ENCODE results near the gene PTPRO.

PTPRO gene

DNA sequence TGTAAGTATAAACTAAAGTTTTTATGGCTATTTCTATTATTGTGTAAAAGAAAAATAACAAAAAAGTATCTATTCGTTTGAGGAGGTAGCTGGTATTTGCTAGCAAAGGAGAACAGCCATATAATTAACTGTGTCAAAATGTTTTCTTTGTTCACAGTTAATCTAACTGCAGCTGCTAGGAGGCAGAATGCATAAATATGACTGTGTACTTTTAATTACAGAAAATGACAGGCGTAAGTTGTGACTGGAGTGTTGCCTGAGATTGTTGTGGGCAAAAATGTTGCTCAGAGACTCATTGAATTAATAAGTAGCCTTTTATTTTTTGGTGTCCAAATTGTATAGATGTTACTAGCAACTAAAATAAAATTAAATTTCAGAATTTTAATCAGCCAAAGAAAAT is 33.5 kb downstream of the PTPRO start:
- DNase-seq, result no peak

DNA sequence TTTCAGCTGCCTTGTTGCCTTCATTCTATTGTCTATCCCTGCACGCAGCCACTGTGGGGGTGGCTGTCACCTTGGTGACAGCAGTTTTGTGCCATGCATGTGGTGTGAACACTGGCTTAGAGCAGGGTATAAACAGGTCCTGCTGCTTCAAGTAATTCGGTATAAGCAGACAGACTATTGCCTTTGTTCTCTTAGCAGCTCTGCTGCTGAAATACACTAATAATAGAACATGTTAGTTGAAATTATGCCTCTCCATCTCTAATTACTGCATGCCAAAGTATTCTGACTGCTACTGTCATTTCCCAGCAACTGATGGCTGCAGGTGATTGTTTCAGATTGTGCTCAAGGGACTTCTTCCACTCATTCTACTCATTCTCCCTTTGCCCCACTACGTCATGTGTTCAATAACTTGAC is 34.6 kb downstream of the PTPRO start:
- no peak for DNase-seq

DNA sequence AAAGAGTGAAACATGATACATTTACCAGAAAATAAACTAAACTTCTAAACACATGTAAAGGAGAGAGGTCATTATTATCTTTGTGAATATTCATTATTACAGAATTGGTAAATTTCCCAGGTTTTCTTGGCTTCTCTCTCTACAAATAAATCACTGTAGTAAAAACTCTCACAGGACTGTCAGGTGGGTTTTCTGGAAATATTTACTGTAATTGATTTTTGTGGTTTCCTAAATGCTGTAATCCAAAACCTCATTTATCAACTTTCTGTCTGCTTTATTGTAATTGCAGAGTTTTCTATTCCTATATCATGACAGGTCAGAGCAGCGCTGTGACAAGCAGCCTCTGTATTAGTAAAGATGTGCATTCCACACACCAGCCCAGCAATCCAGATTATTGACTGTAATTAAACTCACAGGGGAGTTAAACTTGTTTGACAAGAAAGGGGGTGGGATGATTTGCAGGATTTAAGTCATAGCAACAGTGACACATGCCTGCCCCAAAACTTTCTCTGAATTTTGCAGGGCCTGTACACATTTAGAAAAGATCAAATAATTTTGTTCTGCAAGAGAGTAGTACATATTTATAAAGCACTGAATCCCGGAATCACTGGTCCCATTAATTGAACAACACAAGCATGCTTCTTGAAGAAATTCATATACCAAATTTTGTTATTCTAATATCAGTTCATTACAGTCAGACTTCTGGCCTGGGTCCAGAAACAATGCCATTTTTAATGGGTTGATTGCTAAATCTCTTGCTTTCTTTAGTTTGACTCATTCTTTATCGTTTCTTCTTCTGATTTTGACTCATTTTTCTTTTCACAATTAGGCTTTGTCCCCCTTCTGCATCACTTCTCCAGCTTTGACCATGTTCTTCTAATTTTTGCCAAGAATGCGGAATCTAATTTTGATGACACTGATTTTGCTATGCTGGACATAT is 42.2 kb downstream of the PTPRO start:
- DNase-seq, result no peak

DNA sequence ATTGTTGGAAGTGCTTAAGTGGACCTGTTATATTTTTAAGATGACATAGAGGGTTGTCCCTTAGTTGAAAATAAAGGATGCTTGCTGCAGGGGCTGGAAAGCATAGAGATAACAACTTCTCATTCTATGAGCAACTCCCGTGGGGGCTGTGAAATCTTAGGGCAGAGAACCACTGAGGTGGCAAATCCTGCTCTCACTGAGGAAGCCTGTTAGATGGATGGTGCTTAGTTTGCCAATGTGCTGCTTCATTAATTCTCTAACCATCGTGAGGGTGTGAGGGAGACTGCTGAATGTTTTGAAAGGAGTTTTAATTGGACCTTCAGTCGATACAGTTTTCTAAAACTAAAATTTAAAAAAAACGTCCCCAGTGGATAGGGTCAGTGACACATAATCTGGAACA is 46.5 kb downstream of the PTPRO start:
- no peak for DNase-seq

DNA sequence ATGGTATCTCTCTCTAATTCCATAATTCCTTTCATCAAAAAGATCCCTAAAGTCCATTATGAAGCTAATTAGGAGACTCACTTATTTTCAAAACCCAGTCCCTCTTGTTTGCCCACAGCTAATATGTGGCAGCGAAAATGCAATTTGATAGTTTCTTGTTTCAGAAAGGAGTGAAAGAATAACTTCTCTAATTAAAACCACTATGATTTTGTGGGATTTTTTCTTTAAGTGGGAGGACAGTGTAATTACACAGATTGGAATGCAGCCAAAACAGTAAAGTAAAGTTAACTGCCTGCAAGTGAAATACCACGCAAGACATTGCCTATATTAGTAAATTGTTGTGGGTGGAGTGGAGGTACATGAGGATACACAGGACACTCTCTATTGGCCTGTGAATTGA is 50.0 kb downstream of the PTPRO start:
- no peak for DNase-seq

DNA sequence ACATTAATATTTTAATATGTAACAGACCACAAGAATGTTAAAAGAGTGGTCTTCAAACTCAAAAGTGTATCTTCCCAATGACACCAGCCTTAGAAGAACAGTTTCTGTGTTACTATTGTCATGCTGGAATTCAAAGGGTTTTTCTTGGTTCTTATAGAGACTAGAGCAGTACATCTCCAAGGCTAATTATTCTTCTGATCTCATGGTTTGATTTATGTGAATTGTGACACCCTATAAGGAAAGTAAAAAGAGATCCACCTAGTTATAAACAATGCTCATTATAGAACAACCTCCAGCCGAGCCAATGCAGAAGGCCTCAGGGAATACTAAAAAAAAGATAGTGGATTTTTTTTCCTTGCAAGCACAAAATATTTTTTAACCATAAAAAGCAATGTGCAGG is 65.5 kb downstream of the PTPRO start:
- DNase-seq, result no peak

DNA sequence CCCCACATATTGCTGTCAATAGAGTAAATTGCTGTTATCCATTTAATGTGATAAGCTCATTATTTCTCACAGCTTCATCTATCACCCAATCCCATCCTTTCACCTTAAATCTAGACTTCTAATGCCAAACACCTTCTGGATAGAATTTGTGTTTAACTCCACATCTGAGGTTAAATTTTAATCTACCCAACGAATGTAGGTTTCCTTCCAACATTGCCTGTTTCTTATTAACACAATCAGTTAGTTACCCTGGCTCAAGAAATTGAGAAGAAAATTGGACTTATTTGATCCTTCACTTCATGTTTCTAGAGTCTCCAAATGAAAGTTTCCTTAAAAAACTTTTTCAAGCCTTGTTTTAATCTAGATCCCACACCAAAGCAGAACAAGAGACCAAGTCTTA is 67.3 kb downstream of the PTPRO start:
- DNase-seq, result no peak

DNA sequence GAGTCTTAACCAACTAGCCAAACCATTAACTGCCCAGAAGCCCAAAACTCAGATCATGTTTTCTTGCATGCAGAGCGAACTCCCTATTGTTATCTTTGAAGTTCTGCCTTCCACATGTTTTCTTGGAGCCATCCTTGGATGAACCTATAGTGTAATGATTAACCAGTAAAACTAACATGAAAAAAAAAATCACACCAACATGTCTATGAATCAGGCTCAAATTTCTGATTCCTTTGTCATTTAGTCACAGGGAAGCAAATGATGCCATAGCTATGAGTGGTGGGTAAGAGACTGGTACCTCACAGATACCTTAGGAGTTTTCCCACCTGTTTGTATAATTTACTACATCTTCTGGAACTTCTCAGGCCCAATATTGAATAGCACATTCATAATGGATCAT is 70.7 kb downstream of the PTPRO start:
- DNase-seq, result no peak

DNA sequence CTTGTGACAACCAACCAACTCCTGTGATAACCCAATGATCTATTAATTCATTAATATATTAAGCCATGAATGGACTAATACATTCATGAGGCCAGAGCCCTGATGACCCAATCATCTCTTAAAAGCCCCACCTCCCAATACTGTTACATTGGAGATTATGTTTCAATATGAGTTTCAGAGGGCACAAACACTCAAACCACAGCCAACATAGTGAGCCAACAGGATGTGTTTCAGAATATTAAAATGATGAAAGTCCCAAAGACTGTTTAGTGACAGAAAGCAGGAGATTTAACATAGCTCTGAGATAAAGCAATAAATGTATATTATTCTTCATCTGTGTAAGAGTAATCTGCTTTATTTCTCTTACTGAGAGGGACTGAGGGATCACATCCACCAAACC is 71.7 kb downstream of the PTPRO start:
- DNase-seq, result peak; percentile 34

DNA sequence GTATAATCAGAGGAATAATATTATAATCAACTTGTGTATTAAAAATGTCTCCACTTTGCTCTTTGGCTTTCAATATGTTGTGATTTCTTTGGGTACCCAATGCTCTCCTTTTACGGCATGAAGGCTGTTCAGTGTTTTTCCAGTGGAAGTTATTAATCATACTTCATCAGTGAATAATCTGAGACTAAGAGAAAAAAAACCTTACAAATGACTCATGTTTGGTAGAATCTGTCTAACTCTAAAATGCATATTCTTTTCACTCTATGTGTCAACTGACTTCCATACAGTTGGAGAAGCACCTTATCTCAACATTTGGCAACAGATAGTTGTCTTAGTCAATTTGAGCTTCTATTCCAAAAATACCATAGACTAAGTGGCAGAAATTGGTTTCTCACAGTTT is 82.2 kb downstream of the PTPRO start:
- no peak for DNase-seq

DNA sequence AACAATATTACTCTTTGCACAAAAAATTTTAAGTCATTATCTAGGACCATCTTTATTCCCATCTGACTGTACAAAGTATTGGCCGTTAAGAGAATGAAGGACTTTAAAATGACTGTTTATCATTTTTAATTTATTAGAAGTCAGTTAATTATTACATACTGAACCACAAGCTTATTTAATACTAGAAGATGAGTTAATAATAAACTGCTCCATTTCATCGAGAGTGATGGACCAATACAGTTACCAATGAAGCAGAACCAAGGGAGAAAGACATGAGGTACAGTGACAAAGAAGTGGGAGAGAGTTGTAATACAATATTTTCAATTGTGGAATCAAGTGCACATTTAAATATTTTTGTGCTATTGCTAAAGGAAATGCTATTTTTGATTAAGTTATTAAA is 83.3 kb downstream of the PTPRO start:
- no peak for DNase-seq

DNA sequence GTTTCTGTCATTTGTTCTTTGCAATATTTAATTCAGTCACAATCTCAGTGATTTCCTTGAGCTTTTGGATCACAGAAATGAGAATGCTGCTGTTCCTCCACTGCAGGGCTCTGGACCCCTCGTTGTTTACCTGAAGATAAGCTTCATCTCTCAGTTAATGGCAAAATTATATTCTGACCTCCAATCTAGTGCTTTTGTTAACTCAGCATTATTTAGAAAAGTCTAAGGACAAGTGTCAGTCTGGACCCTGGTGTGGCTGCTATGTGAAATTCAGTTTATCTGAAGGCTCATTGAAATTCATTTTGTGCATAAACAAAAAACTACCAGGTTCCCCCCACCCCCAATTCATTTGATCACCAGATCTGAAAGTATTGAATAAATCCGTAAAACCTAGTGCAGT is 84.7 kb downstream of the PTPRO start:
- no peak for DNase-seq

DNA sequence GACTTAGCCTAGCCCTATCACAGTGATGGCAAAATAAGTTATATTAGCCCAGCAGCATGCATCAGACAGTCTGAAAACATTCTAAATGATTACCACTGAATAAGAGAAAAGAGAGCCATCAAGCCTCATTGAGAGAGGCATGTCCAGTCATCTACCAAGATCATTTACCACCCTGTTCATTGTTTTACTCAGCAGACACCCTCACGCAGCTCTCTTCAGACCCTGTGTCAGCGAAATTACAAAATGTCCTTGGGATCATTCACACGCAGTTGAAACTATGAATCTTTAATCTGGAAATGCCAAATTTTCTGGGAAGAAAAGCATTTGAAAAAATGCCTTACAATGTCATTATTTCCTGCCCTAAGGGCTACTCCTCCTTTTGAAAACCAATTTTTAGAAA is 89.5 kb downstream of the PTPRO start:
- no peak for DNase-seq

DNA sequence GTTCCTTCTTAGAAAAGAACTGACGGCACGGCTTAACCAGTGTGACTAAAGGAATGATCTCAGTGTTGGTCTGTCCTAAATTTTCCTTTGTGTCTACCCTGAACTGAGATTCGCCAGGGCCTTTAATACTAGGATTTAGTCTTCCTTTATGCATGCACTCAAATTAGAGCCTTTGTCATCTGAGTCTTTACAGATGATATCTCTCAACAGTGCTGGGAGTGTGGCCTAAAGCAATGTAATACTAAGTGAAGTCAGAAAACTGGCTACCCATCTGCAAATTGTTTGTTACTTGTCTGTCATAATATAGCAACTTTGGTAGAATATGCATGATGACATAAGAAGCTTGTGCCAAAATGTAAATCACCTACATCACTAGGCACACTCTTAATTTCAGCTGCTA is 95.4 kb downstream of the PTPRO start:
- DNase-seq, result no peak

DNA sequence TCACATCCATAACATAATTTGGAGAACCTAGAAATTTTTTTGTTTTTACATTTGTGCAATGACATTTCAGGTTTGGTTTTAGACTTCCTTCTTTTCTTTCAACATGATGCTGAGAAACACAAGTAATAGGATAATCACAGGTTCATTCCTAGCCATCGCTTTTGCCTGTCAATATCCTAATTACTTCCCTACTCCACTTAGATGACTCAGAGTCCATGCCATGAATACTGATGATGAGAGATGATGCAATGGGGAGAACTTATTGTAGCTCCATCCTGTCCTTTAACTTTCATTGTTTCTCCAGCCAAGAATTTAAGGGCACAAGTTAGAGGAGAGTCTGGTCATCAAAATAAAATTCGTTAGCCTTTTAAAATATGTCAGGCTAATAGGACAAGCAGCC is 101.3 kb downstream of the PTPRO start:
- DNase-seq, result no peak

DNA sequence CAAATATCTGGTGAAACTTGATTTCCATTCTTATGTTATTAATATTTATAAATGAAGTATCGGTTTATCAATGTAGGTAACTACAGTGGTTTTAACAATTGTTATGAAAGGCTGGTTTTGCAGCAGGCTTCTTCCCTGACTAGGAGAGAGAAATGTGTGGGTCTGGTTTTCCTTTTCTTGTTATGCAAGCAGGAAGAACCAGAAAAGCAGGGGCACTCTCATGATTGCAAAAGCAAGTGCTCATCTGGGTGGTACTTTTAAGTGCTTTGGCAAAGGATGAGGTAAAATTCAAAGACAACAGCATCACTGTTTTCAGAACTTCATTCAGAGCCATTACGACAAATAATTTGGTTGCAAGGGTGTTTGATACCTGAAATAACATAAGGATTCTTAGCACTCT is 105.6 kb downstream of the PTPRO start:
- no peak for DNase-seq

DNA sequence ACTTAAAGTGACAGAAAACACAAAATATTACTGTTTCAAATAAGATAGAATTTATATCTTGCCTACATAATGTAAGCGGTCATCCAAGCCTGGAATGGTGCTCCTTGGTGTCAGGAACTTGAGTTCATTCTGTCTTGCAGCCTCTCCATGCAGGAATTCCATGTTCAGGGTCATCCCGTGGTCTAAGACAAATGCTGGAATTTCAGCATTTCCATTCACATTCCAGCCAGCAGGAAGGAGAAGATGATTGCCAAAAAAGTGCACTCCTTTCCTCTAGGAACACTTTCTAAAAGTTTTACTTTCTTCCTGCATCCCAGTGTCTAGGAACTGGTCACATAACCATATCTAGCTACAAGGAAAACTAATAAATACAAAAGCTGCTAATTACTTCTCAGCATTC is 106.3 kb downstream of the PTPRO start:
- DNase-seq, result no peak

DNA sequence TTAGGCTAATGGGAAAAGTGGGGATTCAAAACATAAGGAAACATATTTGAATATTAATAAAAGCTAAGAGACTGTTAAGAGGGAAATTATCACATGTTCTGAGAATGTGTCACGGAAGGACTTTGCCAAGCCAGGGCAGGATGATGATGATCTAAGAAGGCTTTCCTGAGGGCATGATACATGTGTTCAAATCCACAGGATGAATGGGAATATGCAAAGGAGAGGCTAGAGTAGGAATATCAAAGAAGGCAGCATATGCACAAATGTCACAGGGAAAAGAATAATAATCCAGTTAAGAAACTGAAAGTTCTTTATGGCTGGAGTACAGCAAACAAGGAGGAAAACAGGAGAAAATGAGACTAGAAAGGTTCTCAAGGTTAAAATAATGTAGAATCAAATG is 107.0 kb downstream of the PTPRO start:
- no peak for DNase-seq

DNA sequence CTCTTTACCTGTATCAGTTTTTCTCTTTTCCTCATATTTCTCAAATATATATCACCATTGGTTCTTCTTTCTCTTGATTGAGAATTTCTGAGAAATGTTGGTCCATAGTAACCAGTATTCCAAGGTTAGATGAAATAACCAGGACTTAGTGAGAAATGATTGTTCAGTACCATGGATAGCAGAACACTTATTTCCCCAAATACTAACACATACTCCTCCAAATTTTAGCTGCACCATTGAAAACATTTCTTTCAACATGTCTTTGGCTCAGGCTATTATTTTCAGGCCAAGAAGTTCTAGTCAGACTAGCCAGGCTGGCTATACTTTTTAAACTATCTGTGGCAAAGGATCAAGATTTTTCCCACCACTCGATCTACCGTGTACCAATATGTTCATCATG is 113.3 kb downstream of the PTPRO start:
- no peak for DNase-seq

DNA sequence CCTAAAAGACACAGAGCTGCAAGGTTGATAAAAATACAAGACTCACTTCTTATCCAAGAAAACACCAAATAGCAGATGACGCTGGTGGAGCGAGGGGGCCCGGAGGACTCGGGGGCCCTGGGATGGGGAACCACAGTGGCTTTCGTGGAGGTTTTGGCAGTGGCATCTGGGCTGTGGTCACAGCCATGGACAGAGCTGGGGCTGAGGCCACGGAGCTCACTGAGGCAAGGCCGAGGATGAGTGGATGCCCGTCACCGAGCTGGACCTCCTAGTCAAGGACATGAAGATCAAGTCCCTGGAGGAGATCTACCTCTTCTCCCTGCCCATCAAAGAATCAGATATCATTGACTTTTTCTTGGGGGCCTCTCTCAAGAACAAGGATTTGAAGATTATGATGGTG is 117.2 kb downstream of the PTPRO start:
- DNase-seq, result no peak

DNA sequence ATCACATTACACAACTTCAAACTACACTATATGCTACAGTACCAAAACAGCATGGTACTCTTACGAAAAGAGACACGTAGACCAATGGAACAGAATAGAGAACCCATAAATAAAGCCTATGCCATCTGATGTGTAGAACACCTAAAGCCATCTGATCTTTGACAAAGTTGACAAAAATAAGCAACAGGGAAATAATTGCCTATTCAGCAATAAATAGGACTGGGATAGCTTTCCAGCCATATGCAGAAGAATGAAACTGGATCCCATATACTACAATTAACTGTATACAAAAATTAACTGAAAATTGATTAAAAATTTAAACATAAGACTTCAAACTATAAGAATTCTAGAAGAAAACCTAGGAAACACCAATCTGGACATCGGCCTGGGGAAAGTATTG is 120.7 kb downstream of the PTPRO start:
- DNase-seq, result no peak

DNA sequence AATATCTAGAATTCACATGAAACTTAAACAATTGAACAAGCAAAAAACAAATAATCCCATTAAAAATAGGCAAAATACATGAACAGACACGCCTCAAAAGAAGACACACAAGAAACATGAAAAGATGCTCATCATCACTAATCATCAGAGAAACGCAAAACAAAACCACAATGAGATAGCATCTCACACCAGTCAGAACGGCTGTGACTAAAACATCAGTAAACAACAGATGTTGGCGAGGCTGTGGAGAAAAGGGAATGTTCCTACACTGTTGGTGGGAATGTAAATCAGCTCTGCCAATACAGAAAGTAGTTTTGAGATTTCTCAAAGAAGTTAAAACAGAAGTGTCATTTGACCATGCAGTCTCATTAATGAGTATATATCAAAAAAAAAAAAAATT is 121.3 kb downstream of the PTPRO start:
- DNase-seq, result peak; percentile 5

DNA sequence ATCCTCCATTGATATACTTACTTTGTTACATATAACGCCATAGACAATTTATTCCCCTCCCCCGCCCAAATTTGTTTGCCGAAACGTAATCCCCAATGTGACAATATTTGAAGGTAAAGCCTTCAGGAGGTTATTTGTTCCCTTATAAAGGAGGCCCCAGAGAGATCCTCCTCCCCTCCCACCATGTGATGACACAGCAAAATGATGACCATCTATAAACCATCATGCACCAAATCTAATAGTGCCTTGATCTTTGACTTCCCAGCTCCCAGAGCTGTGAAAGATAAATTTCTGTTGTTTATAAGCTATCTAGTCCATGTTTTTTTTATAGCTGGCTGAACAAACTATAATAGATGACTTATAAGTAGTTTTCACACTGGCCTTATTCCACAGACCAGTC is 122.2 kb downstream of the PTPRO start:
- DNase-seq, result no peak

DNA sequence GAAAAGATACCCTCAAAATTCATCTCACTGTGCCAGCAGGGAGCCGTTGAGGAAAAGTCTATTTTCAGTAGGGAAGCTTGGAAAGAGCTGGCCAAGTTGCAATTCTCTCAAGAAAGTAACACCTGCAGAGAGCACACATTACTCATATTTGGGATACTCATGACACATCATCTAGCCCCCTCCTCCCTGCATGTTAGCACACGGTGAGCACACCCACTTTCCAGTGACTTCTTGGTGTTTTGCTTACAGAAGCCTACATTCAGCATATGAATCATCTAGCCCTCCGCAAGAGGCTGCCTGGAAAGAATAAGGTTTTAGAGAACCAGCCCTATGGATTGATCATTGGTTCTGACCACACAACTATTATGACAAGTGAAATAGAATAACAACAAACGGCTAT is 124.5 kb downstream of the PTPRO start:
- DNase-seq, result peak; percentile 7

DNA sequence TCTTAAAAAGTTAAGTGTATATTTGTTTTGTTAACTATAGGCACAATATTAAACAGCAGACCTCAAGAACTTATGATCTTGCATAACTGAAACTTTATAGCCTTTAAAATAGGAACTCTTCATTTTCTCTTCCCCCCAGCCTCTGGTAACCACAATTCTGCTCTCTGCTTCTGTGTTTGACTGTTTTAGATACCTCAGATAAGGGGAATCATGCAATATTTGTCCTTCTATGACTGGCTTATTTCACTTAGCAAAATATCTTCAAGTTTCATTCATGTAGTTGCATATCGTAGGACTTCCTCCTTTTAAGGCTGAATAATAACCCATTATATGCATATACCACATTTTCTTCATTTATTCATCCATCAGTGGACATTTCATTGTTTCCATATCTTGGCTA is 131.3 kb downstream of the PTPRO start:
- peak; percentile 67 for DNase-seq
